Astrocyte of the hippocampus (primary cell): Measurements from ENCODE around the gene STK24.

Source experiments
- DNase-seq: peaks from one replicate; pipeline ENCODE4 v3.0.0; 2011; ENCODE audit warnings: low read depth, low spot score

The STK24 gene

GRCh38 chr13:98534821-98535220, 42.1 kb downstream of the STK24 start:
- DNase-seq = no peak

- DNase-seq = no peak
These were observed 43.0 kb downstream of the STK24 start for GRCh38 chr13:98533912-98534311.

GRCh38 chr13:98532254-98532653, 44.7 kb downstream of the STK24 start:
- DNase-seq = no peak

- no peak for DNase-seq
These were observed 46.7 kb downstream of the STK24 start for GRCh38 chr13:98530217-98530616.

GRCh38 chr13:98529171-98529570, 47.7 kb downstream of the STK24 start:
- DNase-seq = no peak

- DNase-seq = peak; percentile 58
These were observed 48.2 kb downstream of the STK24 start for GRCh38 chr13:98528663-98529064.

GRCh38 chr13:98527526-98527925, 49.4 kb downstream of the STK24 start:
- DNase-seq = no peak

- DNase-seq = no peak
These were observed 50.8 kb downstream of the STK24 start for GRCh38 chr13:98526182-98526512.

- no peak for DNase-seq
These were observed 51.3 kb downstream of the STK24 start for GRCh38 chr13:98525456-98526181.

GRCh38 chr13:98524793-98525192, 52.1 kb downstream of the STK24 start:
- DNase-seq = no peak

GRCh38 chr13:98524391-98524790, 52.5 kb downstream of the STK24 start:
- no peak for DNase-seq

GRCh38 chr13:98523455-98524102, 53.3 kb downstream of the STK24 start:
- DNase-seq = no peak

GRCh38 chr13:98522371-98522770, 54.5 kb downstream of the STK24 start:
- DNase-seq = no peak

GRCh38 chr13:98521461-98522247, 55.3 kb downstream of the STK24 start:
- no peak for DNase-seq

GRCh38 chr13:98520674-98521449, 56.0 kb downstream of the STK24 start:
- no peak for DNase-seq

- DNase-seq = no peak
These were observed 56.9 kb downstream of the STK24 start for GRCh38 chr13:98519976-98520375.

- no peak for DNase-seq
These were observed 59.2 kb downstream of the STK24 start for GRCh38 chr13:98517576-98518310.

GRCh38 chr13:98515818-98516465, 61.0 kb downstream of the STK24 start:
- DNase-seq = no peak

GRCh38 chr13:98514288-98514687, 62.6 kb downstream of the STK24 start:
- DNase-seq = no peak

GRCh38 chr13:98513837-98514236, 63.1 kb downstream of the STK24 start:
- DNase-seq = no peak
